DMS 273 (cell line): ENCODE data around the gene PIGO.

ENCODE experiments used
- DNase-seq: peaks from one replicate; lab custom pipeline; 2025; ENCODE audit not compliant: unreplicated experiment; lab: John Stamatoyannopoulos, UW

Gene PIGO

GRCh38 chr9:35072461-35073278, 23.7 kb downstream of the PIGO start, which contains the start of gene VCP:
TSS of gene VCP (minus strand) at chr9:35072625. CDS start at chr9:35072353, 272 bp downstream.
- DNase-seq, result peak; percentile 99

GRCh38 chr9:35071814-35072460, 24.5 kb downstream of the PIGO start:
- peak; percentile 94 for DNase-seq

GRCh38 chr9:35070823-35071813, 25.3 kb downstream of the PIGO start:
- peak; percentile 23 for DNase-seq

- no peak for DNase-seq
Observed at GRCh38 chr9:35069020-35069419, 27.4 kb downstream of the PIGO start.

- DNase-seq, result no peak
Observed at GRCh38 chr9:35067056-35067455, 29.3 kb downstream of the PIGO start.

GRCh38 chr9:35060548-35061207, 35.7 kb downstream of the PIGO start:
- DNase-seq, result no peak

- no peak for DNase-seq
Observed at GRCh38 chr9:35059438-35059837, 37.0 kb downstream of the PIGO start.

GRCh38 chr9:35057271-35057620, 39.1 kb downstream of the PIGO start:
- no peak for DNase-seq

GRCh38 chr9:35056571-35057270, 39.7 kb downstream of the PIGO start:
- DNase-seq, result no peak

- no peak for DNase-seq
Observed at GRCh38 chr9:35054871-35055644, 41.3 kb downstream of the PIGO start.

GRCh38 chr9:35054185-35054835, 42.1 kb downstream of the PIGO start:
- no peak for DNase-seq

- peak; percentile 79 for DNase-seq
Observed at GRCh38 chr9:35051069-35051967, 45.1 kb downstream of the PIGO start.

GRCh38 chr9:35048511-35048910, 47.9 kb downstream of the PIGO start:
- DNase-seq, result no peak

GRCh38 chr9:35044071-35044470, 52.3 kb downstream of the PIGO start:
- no peak for DNase-seq

GRCh38 chr9:35042891-35043545, 53.4 kb downstream of the PIGO start:
- no peak for DNase-seq

- DNase-seq, result no peak
Observed at GRCh38 chr9:35042081-35042604, 54.2 kb downstream of the PIGO start.
